ENCODE data around the gene APOA4. TPM values are rescaled to one million over a fixed set of nuclear protein-coding genes. Genes with fewer than 3 reads are reported as not detected.

The APOA4 gene
- total and polyA plus RNA-seq, 2 of the 13 experiments (the other 11 are each of a cell fraction or from before 2014, with no cell fraction given), result 3.8 to 7.2 TPM

GRCh38 chr11:116831790-116832349, 8.8 kb upstream of the APOA4 start (continued):
- no peak for TF ChIP-seq ZNF609 (CRISPR knock-in tag; IDR thresholded peaks at IDR 0.05; ENCODE audit: borderline replicate concordance)
- TF ChIP-seq THAP8 (CRISPR knock-in tag; IDR thresholded peaks at IDR 0.05; ENCODE audit: borderline replicate concordance), result no peak
- TF ChIP-seq ZNF841 (CRISPR knock-in tag; IDR thresholded peaks at IDR 0.05; ENCODE audit: borderline replicate concordance), result no peak
- TF ChIP-seq ARID3A (IDR thresholded peaks at IDR 0.05; ENCODE audit: low read depth, low read length), result no peak
- TF ChIP-seq ZNF615 (CRISPR knock-in tag; IDR thresholded peaks at IDR 0.05; ENCODE audit: borderline replicate concordance), result peak; percentile 36; the same call in 1 of the 2 replicates
- no peak for TF ChIP-seq SIN3B (IDR thresholded peaks at IDR 0.05; ENCODE audit: low read length)
- TF ChIP-seq ZBTB38 (CRISPR knock-in tag; IDR thresholded peaks at IDR 0.05), result no peak
- peak; percentile 64 for TF ChIP-seq ZNF772 (CRISPR knock-in tag; IDR thresholded peaks at IDR 0.05)
- no peak for TF ChIP-seq PRDM10 (CRISPR knock-in tag; IDR thresholded peaks at IDR 0.05; ENCODE audit: low read depth)
- TF ChIP-seq ZBTB44 (CRISPR knock-in tag; IDR thresholded peaks at IDR 0.05), result no peak
- no peak for TF ChIP-seq SMAD3 (CRISPR knock-in tag; IDR thresholded peaks at IDR 0.05)
- TF ChIP-seq NPAS2 (CRISPR knock-in tag; IDR thresholded peaks at IDR 0.05; ENCODE audit: borderline replicate concordance), result no peak
- 0 out of 4 replicates have a peak, but pooled peaks of 1 of the 2 experiments have one; percentile 0 for TF ChIP-seq HMGXB4 (CRISPR knock-in tag; IDR thresholded peaks at IDR 0.05; ENCODE audit: borderline replicate concordance in 1 of 2, low read depth in 1 of 2)

Data from HepG2 (cell line).